GM18526 (cell line): ENCODE results near the gene CCDC121.

Source experiments
- POLR2A ChIP-seq: IDR thresholded peaks from 3 replicates; pipeline ENCODE4 v1.6.1; 2011; ENCODE audit not compliant: insufficient read length; ENCODE audit errors: extremely low read depth

The CCDC121 gene, protein sequence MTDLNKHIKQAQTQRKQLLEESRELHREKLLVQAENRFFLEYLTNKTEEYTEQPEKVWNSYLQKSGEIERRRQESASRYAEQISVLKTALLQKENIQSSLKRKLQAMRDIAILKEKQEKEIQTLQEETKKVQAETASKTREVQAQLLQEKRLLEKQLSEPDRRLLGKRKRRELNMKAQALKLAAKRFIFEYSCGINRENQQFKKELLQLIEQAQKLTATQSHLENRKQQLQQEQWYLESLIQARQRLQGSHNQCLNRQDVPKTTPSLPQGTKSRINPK

DNA sequence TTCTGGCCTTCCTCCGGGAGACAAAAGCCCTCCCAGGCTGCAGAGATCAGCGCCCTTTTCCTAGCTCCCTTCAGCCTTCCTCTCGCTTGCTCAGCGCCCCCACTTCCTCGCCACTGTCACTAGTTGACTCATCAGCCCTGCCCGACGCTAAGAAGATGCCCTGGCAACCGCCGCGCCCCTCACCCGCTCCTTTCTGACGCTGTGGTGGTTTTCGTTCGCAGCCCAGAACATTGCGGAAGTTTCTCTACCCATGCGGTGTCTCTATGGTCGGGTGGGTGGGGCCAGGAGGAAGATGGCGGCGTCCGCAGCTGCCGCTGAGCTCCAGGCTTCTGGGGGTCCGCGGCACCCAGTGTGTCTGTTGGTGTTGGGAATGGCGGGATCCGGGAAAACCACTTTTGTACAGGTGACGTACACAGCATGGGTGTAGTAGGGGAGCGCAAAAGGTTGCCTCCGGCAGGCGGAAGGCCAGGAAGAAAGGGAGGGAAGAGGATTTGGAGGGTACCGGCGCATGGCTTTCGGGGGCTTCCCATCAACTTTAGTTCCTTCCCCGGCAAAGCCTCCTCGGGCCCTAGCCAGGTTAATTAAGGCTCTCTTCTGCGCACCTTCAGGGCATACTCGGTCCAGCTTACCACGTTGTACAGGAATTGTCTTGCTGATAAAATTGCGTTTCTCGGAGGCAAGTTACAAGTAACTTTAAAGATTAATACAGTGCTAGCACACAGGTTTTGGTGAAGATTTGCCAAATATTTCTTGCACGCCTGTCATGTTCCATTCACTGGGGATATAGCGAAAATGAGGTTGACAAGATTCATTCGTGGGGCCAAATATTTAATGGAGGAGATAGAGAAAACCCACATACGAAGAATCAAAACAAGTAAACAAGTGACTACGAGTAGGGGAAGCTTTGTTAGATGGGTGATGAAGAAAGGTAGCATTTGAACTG, at the start of gene CCDC121, which contains the start of gene GPN1:
Gene CCDC121 (minus strand): TSS at position 246 of the 943 bp plus-strand sequence. CDS start 1,213 bp downstream, outside the sequence.
Gene GPN1 (plus strand): TSS at position 284 of the 943 bp plus-strand sequence. CDS start 9 bp downstream, at position 293.
- peak; percentile 96 for TF ChIP-seq POLR2A

DNA sequence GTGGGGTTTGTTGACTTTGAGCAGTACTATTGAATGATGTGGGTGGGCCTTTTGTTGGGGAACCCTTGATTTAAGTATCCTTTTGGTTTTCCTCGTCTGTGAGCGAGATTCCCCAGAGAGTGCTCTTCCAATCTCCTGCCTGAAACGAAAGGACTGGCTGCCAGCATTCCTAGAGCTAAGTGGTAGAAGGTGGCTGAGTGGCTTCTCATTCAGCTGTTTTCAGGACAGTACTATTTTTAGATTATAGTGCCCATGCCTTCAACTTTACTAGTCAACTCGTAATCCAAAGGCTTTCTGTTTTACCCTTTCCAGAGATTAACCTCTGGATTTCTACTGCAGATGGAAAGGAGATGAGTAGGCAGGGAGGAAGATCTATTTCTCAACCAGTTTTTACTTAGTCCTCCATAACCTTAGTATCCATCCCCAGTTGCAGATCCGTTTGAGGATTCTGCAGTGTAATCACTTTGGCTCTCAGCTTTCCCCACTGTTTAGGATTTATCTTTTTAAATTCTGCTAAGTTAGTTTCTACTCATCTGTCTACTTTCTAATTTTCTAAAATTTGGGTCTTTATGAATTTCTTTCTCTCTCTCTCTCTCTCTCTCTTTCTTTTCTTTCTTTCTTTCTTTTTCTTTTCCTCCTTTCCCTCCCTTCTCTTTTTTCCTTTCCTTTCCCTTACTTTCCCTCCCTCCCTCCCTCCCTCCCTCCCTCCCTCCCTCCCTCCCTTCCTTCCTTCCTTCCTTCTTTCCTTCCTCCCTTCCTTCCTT, 44.1 kb upstream of the CCDC121 start:
- no peak for TF ChIP-seq POLR2A

DNA sequence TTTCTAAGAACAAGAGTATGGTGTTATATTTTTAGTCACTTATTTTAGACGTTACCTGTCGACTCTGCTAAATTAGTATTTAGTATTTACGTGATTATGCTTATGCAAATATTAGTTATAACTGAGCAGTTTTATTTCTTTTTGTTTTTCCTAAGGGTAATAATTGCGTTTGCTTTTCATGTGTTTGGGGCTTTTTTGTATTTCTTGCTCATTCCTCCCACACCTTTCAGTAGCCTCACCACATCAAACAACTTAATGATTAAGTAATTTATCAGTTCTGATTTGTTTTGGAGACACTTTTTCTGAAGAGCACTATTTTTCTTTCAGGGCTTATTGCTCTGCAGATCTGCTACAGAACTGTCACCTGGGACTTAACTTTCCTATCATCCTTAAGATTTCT, 42.4 kb upstream of the CCDC121 start:
- TF ChIP-seq POLR2A = no peak

DNA sequence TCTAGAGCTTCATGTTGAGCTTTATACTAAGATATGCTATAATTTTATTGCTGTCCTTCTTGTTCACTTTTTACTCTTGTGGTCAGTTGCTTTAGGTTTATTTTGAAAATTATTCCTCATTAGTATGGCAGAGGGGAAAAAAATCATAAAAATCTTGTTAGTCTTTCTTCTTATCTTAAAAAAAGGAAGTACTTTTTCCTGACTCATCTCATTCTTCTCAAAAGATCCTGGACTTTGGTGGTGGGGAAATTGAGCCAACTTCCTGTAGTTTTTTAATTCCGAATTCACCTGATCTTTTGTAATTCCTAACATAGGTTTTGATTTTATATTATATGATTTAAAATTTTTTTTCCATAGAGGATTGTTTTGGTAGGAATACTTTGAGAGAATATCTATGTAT, 38.6 kb upstream of the CCDC121 start:
- no peak for TF ChIP-seq POLR2A

DNA sequence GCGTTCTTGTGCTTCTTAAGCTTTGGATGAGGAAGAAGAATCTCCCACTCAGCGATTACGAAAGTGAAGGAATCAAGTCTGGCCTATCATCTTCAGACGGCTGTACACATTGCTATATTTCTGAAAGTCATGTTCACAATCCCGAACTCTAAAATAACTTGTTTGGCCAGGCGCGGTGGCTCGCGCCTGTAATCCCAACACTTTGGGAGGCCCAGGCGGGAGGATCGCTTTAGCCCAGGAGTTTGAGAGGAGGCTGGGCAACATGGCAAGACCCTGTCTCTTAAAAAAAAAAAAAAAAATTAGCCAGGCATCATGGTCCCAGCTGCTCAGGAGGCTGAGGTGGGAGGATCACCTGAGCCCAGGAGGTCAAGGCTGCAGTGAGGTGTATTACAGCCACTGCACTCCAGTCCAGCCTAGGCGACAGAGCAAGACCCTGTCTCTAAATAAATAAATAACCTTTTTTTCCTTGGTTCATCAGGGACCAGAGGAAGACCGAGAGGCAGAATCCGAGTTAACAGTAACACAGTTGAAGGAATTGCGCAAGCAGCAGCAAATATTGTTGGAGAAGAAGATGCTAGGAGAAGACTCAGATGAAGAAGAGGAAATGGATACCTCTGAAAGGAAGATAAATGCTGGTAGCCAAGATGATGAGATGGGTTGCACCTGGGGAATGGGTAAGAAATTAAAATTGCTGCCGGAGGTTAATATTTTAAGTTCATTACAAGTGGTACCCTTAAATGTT, 36.0 kb upstream of the CCDC121 start:
- no peak for TF ChIP-seq POLR2A

DNA sequence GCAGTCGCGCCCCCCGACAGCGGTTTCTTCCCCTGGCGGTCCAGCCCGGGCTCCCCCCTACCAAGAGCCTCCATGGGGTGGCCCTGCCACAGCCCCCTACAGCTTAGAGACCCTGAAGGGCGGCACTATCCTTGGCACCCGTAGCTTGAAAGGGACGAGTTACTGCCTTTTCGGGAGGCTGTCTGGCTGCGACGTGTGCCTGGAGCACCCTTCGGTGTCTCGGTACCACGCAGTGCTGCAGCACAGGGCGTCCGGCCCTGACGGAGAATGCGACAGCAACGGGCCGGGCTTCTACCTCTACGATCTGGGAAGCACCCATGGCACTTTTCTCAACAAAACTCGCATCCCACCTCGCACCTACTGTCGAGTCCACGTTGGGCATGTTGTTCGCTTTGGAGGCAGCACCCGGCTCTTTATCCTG, 35.4 kb upstream of the CCDC121 start:
- no peak for TF ChIP-seq POLR2A

DNA sequence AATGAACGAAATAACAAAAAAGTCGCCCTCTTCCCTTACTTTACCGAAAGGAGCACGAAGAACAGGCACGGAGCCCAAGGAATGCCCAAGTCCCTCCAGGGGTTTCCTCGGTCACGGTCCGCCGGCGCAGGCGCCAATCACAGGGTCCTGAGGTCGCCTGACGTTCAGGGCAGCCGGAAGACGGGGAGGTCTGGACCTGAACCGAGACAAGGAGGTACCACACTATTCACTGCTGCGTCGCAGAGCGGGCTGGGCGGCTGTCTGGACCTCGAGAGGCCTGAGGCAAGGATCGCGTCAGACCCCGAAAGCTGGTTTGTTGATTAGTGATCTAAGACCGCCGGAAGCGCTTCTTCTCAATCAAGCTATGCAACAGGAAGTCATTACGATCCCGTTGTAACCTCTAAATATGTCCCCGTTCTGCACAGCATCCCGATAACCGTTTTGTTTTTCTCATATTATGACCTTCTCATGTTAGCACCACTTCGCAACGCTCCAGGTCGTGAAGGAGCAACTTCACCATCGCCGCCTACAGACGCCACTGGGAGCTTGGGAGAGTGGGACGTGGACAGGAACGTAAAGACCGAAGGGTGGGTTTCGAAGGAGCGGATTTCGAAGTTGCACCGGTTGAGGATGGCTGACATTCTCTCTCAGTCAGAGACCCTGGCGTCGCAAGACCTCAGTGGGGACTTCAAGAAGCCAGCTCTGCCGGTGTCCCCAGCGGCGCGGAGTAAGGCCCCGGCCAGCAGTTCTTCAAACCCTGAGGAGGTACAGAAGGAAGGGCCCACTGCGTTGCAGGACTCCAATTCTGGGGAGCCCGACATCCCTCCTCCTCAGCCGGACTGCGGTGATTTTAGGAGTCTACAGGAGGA, 34.7 kb upstream of the CCDC121 start, which contains the start of the genes SLC4A1AP and SUPT7L:
Gene SLC4A1AP (plus strand): TSS at position 605 of the 869 bp plus-strand sequence. CDS start 26 bp downstream, at position 631.
Gene SUPT7L (minus strand): TSS at position 330 of the 869 bp plus-strand sequence. CDS start 1,422 bp downstream, outside the sequence.
- peak; percentile 63 for TF ChIP-seq POLR2A

DNA sequence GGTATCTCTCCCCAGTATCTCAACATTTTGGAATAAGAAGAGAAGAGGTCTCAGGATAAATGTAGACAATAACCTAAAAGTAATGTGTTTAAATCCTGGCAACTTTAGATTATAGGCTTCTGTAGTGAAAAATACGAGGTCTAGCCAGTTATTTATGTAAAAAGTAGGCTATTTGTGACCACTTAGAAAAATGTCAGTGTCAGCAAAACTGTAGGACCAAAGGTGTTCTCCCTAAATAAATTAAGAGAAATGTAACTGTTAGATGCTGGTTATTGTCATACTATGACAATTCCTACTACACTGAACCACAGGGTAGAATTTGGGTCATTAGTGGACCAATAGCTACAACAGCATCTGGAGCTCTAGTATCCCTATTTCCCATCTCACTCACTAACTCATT, 32.6 kb upstream of the CCDC121 start:
- TF ChIP-seq POLR2A = no peak

DNA sequence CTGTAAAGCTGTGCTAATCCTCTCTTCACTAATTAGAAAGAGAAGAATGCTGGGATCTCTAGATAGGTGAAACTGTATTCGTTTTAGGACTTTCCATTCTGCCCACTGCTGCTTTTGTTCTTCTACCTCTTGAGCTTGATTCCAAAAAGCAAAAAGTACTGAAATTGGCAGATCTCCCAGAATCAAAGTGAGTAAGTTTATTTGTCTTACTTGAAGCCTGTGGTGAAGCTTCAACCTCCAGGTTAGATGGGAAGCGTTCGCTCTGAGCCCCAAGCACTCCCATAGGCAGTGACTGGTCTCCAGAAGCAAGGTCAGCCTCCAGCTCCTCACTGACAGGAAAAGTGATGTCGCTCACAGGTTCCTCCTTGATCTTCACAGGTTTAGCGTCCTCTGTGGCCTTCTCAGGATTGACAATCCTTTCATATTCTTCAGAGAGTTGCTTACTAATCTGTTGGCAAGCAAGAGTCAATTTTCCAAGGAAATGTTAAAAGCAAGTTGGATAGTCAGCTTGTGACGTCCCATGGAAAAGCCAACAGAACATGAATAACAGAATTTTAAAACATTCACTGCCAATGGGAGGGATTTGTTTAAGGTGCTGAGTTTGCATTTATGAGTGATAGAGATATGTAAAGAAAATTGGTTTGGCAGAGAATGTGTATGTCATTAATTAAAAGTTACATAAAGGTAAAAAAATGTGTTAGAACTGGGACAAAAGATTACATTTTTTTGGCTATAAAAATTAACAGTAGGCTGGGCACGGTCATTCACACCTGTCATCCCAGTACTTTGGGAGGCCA, 26.5 kb upstream of the CCDC121 start:
- TF ChIP-seq POLR2A = no peak

DNA sequence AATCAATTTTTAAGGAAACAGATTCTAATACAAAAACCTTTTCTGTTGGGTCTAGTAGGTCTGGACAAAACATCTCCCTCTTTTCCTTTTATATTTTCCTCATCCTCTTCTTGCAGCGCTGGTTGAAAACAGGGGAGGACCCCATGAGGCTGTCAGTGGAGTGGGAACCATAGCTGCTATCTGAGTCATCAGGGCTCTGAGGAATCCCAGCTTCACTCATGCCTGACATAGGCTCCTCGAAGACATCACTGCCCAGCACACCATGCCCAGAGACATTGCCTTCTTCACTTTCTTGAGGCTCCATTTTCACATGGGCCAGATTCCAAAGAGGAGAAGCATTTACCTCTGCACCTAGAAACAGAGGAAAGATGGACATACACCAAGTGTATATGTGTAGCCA, 24.6 kb upstream of the CCDC121 start:
- no peak for TF ChIP-seq POLR2A

DNA sequence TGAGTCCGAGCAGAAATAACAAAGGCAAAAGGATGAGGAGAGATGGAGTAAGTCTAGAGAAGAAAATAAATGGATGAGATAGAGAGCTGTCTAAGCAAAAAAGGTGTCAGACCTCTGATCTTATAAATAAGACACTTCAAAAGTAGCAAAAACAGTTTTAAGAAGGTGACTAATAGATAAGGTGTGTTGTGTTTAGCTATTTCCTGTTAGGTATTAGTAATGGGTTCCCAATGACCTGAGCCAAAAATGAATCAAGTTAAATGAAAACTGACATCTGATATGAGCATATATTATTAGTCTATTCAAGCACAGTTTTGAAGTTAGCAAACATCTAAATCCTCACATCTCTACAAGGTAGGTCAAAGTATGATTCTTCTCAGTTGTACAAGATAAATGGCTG, 24.0 kb upstream of the CCDC121 start:
- TF ChIP-seq POLR2A = no peak

DNA sequence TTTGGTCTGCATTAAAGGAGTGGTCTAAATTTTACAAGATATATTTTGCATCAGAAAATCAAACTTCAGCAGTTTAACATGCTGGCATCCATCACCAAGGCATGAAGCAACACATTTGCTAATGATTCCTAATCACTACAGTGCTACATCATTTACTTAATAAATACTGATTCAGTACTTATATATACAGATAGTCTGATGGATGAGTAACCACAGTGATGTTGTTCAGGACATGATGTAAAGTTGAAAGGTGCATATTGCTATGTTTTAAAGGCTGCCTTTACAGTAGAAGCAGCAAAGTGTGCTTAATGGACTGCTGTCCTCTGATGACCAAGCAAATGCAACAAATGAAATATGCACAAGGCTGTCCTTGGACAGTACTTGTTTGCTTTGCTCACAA, 23.5 kb upstream of the CCDC121 start:
- no peak for TF ChIP-seq POLR2A

DNA sequence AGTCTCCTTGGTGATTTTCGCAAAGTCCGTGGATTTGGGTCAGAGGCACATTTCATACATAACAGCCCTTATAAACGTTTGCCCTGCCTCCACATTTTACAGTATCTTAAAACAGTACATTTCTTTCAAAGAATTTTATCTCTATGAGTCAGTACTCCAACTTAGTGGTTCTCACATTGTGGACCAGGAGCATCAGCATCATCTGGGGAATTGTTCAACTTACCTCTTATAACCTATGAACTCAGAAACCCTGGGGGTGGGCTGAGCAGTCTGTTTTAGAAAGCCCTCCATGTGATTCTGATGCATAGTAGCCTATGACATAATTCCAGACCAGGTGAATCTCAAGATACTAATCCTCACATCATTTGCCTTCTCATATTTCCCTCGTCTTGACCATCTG, 22.2 kb upstream of the CCDC121 start:
- TF ChIP-seq POLR2A = no peak
